NOMO-1 (cell line): ENCODE results near the gene CGN.
A peak's percentile ranks its signal among the peaks of the same experiment; 100 is the strongest.
"Not testable (repeated sequence)": the region's sequence is repeated elsewhere in the genome, so short reads cannot be mapped to it uniquely, and the experiment has no call there.

ENCODE experiments used
- DNase-seq, 2 experiments: peaks; one replicate each; lab custom pipeline; 2025; ENCODE audit not compliant: unreplicated experiment in 2 of 2; lab: John Stamatoyannopoulos, UW

CGN gene

DNA sequence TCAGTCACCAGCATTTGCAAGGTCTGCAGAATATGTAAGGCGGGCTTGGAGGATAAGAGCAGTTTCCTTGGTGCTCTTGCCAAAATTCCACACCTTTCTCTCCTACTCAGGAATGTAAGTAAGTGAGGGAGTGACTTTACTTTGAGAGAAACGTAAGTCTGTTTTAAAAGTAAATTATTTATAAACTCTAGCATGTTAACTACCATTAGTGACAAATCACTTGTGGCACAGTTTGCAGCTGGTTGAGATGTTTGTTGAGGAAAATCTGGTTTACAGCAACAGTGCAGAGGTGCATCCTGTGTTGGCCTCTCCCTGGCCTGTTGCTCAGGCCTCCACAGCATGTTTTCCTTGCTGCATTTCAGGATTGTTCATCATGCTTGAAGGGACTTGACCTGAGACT lies 8.5 kb downstream of the CGN start:
- no peak for DNase-seq

DNA sequence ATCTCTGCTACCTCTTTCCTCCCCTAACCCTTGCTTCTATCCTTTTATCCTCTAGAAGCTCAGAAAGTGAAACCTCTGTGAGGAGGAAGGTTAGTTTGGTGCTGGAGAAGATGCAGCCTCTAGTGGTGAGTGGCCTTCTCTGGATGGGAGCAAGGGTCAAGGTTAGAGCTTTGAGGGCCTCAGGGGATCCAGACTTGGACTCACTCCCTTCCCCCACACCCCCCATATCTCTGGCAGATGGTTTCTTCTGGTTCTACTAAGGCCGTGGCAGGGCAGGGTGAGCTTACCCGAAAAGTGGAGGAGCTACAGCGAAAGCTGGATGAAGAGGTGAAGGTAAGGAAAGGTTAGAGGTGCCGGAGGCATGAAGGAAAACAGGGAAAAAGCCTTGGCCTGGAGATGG lies 9.2 kb downstream of the CGN start:
- DNase-seq: no peak

DNA sequence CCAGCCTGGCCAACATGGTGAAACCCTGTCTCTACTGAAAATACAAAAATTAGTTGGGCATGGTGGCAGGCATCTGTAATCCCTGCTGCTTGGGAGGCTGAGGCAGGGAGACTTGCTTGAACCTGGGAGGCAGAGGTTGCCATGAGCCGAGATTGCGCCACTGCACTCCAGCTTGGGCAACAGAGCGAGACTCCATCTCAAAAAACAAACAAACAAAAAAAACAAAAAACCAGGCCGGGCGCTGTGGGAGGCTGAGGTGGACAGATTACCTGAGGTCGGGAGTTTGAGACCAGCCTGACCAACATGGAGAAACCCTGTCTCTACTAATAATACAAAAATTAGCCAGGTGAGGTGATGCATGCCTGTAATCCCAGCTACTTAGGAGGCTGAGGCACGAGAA lies 11.2 kb downstream of the CGN start:
- DNase-seq: not testable (repeated sequence)

DNA sequence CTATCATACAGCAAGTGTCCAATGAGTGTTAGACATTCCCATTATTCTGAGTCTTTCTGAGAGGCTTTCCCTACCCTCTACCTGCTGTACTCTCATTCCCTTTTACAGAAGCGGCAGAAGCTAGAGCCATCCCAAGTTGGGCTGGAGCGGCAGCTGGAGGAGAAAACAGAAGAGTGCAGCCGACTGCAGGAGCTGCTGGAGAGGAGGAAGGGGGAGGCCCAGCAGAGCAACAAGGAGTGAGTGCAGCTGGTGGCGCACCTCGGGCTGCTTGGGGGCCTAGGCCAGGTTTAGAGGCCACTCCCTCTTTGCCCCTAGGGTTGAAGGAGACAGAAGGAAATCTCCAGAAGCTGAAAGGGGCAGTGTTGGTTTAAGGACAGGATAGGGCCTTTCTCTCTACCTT lies 12.1 kb downstream of the CGN start:
- no peak for DNase-seq

DNA sequence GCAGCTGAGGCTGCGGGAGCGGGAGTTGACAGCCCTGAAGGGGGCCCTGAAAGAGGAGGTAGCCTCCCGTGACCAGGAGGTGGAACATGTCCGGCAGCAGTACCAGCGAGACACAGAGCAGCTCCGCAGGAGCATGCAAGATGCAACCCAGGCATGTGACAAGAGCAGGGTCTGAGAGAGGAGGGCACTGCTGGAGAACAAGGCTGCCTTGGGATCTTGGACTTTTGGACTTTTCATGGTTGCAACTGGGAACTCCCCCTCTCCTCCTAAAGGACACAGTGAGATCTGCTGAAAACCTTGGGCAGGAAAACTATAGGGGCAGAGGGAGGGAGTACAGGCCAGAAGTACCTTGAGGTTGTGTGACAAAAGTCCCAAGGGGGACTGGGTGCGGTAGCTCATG lies 13.5 kb downstream of the CGN start:
- no peak for DNase-seq

DNA sequence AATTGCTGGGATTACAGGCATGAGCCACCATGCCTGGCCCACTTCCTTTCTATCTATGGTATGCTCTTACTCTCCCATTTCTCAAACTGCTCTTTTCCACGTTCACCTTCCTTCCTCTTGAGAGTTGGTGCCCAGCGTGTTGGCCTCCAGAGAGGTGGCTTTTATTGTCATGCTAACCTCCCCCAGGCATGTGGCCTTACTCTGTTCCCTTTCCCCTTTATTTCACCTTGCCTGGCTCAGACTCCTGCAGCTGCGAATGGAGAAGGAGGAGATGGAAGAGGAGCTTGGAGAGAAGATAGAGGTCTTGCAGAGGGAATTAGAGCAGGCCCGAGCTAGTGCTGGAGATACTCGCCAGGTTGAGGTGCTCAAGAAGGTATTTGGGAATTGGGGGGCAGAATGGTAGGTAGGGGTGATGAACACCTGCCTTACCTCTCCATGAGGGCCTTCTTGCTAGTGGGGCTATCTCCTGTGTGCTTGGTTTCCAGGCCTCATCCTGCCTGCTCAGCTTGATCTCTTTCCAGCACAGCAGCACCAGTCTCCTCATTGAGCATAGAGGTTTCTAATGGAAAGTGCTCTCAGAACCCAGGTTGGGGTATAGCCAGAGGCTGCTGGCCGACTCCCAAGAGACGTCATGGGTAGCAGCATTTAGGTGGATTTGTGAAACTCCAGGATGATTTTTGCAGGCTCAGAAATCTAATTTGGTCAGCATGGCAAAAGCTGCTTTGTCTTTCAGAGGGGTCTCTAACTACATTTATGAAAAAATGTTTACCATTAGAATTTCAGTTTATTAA lies 15.7 kb downstream of the CGN start:
- no peak for DNase-seq

DNA sequence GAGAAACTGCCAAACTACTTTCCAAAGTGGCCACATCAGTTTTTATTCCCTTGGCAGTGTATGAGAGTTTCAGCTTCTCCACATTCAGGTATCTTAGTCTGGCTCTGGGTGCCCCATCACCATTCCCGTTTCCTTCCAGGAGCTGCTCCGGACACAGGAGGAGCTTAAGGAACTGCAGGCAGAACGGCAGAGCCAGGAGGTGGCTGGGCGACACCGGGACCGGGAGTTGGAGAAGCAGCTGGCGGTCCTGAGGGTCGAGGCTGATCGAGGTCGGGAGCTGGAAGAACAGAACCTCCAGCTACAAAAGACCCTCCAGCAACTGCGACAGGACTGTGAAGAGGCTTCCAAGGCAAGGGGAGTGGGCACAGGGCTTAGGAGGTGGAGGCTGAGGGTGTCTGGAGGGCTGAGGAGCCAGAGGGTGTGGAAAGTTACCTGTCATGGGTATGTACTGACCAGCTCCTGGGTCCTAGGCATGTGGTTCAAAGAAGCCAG lies 18.1 kb downstream of the CGN start:
- no peak for DNase-seq

DNA sequence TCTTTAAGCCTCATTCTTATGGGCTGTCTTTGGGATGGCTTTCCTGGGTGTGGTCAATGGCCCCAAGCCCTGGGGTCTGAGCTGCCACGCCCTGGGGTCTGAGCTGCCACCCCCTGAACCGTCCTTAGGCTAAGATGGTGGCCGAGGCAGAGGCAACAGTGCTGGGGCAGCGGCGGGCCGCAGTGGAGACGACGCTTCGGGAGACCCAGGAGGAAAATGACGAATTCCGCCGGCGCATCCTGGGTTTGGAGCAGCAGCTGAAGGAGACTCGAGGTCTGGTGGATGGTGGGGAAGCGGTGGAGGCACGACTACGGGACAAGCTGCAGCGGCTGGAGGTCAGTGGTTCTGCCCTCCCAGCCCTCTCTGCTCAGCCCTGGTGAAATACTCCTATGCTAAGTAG lies 18.6 kb downstream of the CGN start:
- no peak for DNase-seq

DNA sequence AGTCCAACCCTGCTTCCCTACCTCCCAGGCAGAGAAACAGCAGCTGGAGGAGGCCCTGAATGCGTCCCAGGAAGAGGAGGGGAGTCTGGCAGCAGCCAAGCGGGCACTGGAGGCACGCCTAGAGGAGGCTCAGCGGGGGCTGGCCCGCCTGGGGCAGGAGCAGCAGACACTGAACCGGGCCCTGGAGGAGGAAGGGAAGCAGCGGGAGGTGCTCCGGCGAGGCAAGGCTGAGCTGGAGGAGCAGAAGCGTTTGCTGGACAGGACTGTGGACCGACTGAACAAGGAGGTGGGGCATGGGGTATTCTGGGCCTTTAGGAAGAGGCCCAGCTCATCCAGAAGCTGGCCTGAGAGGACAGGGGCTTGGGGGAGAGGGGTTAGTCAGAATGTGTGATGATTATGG lies 19.3 kb downstream of the CGN start:
- no peak for DNase-seq

DNA sequence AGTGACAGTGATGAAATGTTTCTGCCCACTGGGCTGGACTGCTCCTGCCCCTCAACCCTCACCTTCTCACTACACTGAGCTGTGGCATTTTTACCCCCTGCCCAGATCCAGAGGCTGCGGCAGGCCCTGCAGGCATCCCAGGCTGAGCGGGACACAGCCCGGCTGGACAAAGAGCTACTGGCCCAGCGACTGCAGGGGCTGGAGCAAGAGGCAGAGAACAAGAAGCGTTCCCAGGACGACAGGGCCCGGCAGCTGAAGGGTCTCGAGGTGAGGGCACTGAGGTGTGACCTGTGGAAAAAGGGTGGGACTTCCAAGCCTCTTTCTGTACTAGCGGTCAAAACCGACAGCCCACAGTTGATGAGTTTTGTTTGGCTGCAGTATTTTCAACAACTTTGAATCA lies 22.7 kb downstream of the CGN start:
- no peak for DNase-seq

DNA sequence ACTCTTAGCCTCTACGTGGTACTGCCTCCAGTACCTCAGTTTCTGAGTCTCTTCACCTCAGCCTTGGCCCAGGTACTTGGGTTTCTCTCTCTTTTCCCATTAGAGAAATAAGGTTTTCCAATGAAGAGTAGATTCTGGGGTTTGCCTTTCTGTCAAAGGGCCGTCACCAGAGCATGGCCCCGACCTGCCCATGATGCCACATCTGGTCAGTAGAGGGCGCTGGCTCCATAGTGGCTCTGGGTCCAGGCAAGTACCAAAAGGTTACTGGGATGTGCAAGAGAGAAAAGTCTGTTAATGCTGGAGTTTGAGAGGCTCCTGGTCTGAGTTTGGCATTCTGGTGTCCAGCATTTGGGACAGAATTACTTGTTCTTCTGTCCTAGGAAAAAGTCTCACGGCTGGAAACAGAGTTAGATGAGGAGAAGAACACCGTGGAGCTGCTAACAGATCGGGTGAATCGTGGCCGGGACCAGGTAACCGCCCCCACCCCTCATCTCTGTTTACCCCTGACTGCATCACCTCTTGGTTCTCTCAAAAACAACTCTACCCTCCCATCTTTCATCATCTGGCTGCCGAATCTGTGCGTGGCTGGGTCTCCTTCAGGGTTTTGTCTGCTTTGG lies 23.6 kb downstream of the CGN start:
- peak; percentile 43 for DNase-seq

DNA sequence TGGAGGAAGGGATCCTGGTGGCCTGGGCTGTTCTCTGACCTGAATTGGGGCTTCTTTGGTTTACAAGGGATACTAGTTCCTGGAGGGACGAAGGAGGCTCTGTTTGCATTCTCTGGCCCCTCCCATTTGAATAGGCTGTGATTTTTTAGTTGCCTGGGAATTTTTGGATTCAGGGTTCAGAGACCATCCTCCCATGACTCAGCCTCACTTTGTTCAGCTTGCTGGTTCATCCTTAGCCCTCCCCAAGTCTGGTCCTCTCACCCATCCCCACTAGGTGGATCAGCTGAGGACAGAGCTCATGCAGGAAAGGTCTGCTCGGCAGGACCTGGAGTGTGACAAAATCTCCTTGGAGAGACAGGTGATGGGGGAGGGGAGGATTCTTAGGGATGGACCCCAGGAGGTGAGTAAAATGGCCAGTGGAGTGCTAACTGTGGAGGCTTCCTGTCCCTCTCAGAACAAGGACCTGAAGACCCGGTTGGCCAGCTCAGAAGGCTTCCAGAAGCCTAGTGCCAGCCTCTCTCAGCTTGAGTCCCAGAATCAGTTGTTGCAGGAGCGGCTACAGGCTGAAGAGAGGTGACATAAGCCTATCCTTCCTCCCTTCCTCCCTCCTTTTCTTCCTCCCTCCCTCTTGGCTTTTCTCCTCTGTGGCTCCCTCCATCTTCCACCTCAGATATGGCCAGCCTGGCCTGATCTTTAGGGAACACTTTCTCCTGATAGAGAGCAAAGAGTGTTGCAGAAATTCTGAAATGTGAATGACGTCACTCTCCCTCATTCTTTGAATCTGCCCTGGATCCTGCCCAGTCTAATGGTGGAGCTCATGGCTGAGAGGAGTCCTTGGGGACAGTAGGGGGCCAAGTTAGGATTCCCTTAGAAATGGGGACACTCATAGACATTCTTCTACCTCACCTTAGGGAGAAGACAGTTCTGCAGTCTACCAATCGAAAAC lies 24.4 kb downstream of the CGN start:
- DNase-seq: no peak

DNA sequence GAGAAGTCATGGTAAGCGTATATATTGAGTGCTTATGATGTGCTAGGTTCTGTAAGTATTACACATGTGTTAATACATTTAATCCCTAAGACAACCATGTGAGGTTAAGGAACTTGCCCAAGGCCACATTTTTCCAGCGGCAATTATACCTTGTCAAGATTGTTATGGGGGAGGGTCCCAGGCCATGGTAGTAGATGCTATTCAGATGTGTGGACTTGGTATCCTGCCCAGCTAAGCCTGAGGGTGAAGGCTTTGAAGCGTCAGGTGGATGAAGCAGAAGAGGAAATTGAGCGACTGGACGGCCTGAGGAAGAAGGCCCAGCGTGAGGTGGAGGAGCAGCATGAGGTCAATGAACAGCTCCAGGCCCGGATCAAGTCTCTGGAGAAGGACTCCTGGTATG lies 25.3 kb downstream of the CGN start:
- DNase-seq: no peak

DNA sequence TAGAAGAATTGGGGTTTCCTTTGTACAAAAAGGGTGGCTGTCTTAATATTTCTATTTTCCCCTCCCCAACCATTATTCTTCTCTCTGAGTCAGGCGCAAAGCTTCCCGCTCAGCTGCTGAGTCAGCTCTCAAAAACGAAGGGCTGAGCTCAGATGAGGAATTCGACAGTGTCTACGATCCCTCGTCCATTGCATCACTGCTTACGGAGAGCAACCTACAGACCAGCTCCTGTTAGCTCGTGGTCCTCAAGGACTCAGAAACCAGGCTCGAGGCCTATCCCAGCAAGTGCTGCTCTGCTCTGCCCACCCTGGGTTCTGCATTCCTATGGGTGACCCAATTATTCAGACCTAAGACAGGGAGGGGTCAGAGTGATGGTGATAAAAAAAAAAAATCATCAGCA lies 25.9 kb downstream of the CGN start:
- DNase-seq: no peak

DNA sequence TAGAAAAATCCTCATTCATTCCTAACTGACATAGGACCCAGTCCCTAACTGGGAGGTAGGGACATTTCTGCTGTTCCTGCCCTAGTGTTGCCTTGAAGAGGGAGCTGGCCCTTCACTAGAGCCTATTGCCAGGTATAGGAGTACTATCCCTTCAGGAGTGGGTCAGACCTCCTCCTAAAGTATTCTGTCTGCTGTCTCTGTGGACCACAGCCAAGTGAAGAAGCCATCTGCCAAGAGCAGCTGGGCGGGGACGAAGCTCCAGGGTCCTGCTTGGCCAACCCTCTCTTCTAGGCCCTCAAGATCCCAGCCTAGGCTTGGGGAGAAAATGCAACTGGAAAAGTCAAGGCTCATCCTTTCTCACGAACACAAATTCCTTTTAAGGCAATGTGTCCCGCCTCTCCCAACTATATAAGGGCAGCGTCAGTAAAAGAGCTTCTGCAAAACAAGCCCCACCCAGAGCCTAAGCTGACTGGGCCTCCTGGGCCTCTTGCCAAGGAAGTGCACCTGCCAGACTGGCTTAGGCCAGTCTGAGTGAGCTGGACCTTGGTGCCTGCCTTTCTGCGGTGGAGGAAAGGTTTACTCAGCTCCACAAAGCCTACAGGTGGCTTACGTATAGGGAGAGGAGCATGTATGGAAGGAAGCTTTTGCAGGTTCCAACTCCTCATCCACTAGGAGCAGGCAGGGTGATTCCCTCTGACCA lies 28.3 kb downstream of the CGN start:
- DNase-seq: peak; percentile 56 to 80

DNA sequence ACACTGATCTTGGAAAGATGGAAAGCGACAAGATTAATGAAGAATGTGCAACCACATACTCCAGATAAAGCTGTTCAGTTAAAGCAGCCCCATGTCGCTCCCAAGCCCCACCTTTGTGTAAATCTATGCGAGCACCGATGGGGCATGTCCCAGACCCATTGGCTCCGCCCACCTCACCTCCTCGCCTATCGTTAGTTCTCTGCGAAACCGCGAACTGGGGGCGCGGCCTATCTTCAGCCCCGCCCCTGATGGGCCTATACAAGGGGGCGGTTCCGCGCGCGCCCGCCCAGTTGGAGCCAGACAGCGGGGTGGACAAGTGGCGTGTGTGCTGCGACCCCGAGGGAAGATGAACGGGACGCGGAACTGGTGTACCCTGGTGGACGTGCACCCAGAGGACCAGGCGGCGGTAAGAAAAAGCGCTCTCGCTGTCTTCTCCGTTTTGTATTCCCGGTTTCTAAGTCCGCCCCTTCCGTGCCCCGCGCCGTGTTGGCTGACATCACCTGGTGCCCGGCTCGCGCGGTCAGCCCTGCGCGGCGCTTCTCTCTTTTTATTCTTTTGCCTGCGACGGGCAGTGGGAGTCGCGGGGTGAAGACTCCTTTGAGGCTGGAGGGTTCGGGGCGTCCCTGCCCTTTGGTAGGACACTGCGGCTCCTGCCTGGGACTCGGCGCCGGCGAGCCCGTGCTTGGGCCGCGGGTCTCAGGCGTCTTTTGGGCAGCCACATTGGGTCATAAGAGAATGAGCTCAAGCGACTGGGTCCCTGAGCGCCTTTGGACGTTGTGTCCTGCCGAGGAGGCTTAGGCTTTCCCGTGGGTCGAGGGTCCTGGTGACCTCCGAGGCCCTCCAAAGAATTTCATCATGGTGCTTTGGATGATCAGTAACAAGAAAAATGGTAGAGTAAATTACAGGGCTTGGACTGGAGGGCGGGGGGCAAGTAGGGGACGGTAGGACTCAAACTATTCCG lies 29.1 kb downstream of the CGN start, which contains the start of gene TUFT1:
TUFT1 (plus strand) TSS at position 289 of the 961 bp plus-strand sequence; CDS start at position 347, 58 bp downstream.
- peak; percentile 86 to 94 for DNase-seq

DNA sequence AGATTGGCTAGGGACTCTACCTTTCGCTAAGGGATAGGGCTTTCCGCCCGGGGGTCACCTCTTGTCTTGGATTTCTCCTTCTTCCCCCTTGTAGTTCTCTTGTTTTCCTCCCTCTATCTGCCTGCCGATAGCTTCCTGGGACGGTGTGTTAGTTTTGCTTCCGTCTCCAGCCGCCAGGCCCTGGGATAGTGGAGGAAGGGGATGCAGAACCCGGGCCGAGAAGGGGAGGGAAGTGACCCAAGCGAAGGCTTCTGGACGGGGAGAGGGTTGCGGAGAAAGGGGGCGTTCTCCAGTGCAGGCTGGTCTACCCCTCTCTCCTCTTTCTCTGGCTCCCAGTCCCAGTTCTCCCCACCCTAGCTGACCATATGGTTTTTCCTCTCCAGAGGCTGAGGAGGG lies 29.8 kb downstream of the CGN start:
- DNase-seq: peak in 1 of 2 experiments; percentile 1

DNA sequence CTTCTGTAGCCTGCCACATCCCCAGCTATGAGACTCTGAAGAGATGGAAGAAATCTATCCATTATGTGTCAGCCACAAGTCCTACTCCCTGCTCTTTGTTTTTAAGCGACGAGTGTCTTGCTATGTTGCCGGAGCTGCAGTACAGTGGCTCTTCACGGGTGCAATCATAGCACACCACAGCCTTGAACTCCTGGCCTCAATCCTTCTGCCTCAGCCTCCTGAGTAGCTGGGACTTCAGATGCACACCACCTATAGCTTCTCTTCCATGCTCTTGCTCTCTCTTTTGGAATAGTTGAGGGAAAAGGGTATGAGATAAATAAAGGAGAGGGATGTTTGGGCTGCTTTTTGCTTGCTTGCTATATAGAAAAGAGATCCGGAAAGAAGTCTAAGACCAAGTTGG lies 30.6 kb downstream of the CGN start:
- no peak for DNase-seq

DNA sequence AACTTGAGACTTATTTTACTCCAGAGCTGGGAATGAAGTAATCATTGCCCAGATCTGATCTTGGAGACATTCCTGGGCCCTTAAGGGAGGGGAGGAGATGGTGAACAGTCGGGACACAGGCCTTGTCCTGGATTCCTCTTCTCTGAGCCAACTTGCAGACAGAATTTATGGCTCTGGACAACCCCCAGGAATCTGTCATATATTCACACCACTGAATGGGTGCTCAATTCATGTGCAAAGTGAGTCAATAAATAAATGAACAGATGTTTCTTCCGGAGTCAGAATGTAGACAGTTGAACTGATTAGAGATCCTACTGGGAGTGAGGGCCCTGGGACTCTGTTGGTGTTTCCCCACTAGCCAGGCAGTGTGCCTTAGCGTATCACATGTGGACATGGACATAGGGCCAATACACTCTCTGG lies 31.5 kb downstream of the CGN start:
- no peak for DNase-seq
